Putamen (tissue), 1 donor: ENCODE data around the gene TSPAN5.

Experiments used
- DNase-seq: peaks from one replicate; pipeline ENCODE4 v3.0.0-alpha.2; 2016; ENCODE audit warnings: low spot score

Gene TSPAN5

DNA sequence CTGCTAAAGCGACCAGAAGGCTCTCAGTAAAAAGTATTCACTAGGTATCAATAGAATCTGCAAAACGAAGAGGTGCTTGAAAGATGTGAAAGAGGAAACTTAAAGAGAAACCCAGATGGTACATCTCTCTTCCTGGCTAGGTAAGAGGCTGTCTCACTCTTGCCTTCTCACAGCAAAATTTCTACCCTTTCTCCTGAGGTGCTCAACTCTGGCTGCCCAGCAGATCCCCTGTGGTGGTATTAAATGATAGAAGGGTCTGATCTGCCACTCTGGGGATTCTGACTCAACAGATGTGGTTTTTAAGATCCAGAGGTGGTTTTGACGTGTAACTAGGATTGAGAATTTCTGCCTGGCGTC is 14.9 kb upstream of the TSPAN5 start:
- no peak for DNase-seq

DNA sequence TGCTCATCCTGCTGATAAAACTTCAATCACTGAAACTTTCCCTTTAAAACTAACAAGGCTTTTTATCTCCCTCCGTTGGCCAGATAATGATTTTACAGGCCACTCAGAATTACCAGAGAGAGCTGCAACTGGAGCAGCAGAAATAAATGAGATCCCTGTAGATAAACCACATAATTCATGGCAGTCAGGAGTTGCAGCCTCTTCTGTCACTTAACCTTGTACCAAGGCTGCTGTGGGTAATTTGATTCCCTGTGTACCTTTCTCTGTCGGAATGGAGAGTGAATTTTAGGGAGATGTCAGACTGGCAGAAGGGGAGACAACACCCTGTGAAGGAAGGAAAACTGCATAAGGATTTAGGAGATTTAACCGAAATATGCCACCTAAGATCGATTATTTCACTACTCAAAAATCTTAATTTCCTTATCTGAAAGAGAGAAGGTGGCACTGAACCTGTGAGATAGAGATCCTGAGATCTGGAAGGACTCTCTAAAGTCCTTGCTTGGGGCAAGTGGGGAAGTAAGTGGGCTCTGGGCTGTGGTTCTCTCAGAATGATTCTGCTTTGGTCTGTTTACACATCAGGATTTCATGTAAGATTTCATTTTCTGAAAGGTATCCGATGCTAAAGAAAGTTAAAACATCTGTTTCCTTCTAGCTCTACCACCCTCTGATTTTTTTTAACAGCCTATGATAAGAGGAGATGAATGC is 14.3 kb upstream of the TSPAN5 start:
- DNase-seq = no peak

DNA sequence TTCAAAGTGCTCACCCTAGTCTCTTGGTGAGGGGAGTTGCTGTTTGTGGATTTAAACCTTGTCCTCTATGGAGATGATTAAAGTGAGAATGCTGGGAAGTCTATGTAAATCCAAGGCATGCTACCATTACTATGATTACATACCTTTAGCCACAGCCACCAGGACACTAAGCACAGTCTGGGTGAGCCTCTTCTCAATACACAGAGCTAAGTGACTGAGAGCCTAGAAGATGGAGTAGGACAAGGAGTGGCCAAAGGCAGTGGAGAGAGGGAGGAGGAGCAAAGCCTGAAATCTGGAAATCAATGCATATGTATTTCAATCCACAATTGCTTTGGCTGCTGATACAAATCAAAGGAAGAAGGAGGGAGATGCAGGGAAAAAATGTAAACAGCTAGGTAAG is 12.7 kb upstream of the TSPAN5 start:
- no peak for DNase-seq

DNA sequence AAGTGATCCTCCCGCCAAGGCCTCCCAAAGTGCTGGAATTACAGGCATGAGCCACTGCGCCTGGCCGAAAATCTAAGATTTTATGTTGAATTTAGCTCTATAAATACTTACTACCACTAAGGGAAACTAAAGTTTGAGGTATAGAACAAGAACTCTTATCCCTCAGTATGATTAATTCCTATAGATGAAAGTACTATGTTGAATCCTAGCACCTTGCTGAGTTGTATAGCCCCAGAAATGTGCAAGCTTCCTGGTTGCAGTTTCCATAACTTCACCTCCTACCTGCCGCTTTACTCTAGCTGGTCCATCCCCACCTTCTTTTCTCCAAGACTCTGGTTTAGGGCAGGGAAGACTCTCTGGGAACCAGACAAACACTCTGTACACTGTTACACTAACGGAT is 11.8 kb upstream of the TSPAN5 start:
- no peak for DNase-seq

DNA sequence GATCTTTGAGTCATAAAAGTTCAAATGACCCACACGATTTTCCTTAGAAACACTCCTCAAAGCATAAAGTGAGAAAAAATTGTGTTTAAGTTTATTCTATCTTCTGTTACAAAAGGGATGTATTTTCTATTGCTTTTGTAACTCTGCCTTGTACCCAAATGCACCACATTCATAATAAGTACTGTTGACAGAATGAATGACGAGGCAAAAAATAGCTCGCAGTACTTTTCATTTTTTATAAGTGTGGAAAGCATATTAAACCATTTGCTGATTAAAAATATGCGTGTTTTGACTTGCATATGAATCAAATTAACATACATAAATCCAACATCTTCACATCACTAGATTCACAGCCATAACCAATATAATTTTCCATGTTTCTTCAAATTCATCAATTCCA is 11.2 kb upstream of the TSPAN5 start:
- DNase-seq = no peak

DNA sequence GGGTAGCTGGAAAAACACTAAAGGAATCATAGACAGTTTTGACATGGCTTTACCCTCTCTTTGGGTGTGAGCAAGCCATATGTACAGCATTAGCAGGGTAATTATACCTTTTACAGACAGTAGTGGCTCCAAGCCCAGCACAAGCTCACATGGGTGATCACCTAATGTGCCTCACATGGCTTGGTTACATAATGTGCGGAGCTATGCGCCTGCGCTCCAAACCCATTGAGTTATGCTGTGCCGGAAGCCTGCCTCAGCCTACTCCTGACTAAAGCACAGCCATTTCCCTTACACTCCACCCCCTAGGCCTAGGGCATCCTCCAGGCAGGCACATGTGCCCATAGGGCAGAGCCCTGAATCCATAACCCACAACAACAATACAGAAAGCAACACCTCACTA is 6.5 kb upstream of the TSPAN5 start:
- DNase-seq = no peak

DNA sequence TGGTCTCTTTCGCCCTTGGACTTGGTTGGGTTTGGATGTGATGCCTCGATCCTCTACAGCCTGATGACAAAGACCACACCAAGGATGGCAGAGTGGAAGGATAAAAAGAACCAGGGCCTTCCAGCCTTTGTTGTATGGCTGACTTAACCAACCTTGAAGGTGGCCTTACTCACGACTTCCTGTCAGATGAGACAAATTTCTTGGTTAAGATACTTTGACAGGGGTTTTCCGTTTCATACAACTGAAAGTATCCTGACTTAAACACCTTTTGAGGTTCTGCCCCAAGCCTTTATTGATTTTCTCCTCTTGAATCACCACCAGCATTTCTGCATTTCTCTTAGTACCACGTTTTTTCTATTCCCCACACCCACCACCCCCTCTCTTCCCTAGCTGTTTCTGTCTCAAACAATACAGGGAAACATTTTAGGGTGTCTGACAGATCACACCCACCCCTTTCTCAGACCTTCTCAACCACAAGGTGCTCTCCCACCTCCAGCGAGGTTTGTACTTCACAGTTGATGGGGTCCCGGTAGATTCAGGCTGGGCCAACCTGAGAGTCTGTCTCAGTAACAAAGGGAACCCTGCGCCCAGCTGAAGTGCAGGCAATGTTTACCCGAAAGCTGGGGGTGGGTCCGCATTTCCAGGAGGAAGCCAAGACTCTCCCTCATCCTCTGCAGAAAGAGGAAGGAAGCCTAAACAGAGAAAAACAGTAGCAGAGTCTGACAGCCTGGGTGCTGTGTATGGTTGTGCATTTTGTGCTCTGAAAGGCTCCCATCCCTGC is 5.0 kb upstream of the TSPAN5 start:
- no peak for DNase-seq

DNA sequence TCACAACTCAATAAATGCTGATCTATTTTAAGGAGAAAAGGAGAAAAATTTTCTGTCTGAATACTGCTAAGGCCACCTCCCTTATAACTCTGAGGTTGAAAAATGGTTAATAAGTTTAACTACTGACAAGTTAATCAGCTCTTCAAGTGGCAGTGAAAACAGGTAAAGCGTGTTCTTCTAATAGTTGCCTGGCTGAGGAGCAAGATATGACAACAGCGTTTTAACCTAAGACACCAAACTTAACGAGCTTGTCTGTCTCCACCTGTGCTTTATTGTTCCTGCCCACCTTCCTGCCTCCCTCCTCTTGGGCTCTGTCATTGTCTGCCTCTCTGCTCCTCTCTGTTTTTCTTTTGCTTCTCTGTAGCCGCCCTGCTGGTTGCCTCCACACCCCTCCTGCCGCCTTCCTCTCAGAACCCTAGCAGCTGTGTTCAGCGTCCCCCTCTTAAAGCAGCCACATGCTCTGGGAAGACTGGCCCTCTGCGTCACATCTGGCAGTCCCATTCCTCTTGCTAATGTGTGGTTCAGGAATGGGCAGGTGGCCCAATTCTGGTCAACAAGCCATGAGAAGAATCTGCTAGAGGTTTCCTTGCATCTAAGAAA is 4.3 kb upstream of the TSPAN5 start:
- no peak for DNase-seq

DNA sequence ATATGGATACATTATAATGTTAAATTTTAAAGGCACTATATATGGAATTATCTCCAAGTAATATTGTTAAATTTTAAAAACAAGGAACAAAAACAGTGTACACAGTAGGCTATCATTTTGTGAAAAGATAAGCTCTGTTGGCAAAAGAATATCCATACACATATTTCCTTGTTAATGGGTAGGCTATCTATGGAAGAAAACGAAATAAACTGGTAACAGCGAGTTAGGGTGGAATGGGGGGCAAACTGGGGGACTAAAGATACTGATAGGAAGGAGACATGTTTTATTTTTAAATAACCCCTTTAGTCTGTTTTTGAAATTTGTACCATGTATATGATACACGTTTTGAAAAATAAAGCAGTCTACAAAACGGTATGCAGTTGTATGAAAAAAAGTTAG is 3.6 kb upstream of the TSPAN5 start:
- DNase-seq = no peak

DNA sequence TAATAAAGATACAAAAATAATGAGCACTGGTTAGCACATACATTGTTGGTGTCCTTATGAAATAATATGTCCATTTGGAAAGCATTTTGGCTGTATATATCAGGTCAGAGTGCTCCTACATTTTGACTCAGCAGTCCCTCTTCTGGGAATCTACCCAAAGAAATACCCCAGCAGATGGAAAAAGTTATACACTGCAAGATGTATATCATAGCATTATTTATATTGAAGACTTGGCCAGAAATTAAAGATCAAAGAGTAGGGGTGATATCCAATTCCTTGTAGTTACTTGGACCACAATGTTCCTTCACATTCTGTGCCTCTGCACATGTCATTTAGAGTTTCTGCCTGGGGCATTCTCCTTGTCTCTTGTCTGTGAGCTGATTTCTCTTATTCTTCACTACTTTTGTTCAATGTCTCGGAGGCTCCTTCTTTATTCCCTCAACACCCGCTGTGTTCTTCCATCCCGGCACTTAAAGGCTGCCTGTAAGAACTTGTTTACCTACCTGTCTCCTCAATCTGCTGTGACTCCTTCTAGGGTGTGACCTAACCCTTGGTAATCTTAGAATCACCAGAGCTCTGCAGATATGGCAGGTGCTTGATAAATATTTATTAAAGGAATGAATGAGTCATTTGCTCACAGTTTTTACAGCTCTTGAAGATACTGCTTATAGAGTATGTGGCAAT is 3.1 kb upstream of the TSPAN5 start:
- DNase-seq = no peak

DNA sequence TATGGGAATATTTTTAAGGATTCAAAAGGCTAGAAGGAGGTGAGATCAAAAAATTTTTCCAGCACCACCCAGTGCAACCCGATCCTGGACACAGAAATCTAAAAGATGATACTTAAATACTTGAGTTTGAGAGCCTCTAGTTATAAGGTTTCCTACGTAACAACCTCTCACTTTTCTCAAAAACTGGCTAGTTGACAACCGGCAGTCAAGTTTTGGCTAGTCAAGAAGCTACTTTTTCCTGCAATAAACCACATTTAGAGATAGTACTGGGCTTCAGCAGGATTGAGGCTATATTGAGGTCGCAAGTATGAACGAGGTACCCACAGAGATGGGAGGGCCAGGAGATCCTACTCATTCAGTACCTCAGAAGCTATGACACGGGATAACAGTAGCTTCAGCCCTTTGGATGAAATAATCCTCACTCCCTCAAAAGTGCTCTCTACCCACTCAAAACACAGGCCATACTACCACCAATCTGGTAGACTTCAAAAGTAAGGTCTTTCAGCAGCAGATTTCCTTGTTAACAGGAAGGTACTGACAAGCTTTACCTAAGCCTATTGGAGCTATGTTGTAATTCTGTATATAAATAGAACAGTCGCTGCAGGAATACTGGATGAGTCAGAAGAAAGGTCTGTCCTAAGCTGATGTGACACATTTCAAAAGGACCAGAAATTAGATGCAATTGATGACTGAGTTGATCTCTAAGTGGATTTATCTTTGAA is 1.5 kb upstream of the TSPAN5 start:
- DNase-seq = no peak

DNA sequence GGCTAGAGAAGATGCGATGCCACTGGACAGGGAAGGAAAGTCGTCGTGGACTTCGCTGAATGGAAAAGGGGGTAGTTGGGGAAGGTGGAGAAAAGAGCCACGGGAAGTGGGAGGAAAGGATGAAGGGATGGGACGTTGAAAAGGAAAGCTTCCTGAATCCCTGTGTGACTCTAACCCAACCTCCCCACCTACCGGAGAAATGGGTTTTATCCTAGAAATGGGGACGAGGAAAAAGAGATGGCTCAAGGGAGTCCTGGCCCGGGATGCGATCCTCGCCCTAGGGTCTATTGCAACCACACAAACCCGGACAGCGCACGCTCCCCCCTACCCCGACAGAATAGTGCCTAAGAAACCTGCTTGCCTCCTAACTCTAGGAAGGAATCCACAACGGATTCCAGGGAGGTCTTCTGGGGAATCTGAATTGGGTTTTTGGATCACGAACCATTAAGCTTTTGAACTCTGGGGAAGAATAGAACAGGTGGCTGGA is 738 bp upstream of the TSPAN5 start:
- no peak for DNase-seq

DNA sequence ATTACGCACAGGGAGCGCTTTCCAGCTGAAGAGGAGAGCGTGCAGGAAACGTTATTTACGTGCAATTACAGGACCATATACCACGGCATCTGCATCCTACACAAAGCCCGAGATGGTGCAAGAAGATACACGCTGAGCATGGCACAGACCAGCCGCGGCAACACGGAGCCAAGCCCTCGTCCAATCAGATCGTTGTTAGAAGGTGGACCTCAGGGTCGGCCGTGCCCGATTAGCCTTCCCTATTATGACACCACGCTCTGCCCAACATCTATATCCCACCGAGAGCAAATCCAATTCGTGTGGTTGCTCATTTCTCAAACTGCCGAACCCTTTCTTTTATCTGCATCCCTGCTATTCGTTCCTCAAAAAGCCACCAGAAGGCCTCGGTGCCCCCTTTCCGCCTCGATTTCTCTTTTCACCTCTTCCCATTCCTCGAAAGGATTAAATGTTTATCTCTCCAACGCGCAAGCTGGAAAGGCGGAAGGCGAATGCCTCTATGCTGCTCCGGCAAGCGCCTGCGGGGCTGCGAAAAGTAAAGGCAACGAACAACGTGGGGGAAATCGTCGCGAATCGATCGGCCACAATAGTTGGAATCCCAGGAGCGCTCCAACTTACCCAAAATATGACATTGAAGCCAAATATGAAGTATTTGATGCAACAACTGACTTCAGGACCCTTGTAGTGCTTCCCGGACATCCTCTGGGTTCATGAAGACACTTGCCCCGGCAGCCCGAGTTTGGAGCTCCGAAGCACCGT is 702 bp downstream of the TSPAN5 start:
- DNase-seq = peak; percentile 85

DNA sequence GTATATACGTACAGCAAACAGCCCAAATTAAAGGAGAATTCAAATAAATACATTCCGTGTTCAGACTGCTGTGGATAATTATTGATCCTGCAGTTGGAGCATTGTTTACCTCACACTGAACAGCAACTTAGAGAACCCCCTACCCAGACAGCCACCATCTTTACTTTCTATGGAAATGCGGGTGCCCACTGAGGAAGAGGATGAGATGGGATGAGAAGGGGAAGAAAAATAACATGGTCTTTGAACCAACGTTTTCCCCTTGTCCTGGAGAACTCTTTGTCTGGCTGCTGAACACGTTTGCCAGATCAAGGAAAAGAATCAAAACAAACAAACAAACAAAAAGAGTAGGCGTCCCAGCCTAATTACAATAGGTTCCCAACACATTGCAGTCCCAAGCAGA is 1.5 kb downstream of the TSPAN5 start:
- DNase-seq = no peak

DNA sequence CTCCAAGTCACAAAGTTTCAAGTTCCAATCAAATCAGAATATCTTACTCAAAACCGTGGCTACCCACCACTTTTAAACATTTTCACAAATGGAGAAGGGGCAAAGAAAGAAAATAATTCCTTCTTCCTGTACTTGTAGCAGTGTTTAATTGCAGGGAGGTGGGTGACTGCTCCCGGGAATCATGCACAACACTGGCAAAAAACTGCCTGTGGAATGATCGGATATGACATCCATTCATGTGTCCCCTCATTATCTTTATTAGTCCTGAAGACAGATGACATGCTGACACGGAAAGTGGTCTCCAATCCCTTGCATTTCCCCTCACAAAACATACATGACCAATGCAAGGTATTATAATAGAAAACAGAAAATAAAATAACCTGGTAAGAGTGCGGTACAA is 2.0 kb downstream of the TSPAN5 start:
- DNase-seq = no peak

DNA sequence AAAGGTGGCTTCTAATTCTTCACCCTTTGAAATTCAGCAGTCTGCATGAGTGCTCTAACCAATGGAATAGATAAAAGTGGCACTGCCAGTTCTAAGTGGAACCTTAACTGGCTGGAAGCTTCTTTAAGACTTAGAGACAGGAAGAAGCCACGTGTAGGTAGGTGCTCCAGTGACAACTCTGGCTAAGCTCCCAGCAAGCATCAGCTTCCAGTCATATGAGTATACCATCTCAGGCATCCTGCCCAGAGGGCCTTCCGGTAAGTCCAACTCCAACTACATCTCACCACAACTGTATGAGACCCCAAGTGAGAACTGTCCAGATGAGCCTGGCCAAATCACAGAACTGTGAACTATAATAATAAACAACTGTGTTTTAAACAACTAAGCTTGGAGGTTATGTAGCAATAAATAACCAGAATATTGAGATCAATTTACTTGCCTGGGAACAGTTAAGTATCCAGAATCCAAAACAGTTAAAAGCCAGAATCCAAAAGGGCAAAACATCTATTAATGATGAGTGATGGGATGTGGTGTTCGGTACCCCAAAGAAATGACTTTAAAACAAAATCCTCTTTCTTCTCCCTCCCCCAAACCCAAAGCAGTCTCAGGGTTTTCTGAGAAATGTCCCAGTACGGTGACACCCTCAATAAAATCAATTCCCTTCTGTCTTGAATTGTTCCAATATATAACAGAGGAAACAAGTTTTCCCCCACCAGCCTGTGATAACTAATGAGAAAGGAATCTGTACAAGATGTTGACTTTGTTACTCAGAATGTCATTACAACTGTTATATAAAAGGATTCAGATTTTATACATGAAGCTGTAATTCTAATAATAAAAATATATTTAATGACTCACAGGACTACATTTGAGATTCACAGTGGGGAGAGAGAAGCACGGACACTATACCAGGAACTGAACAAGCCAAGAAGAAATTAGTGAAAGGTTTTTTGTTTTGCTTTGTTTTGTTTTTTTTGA is 4.2 kb downstream of the TSPAN5 start:
- DNase-seq = no peak

DNA sequence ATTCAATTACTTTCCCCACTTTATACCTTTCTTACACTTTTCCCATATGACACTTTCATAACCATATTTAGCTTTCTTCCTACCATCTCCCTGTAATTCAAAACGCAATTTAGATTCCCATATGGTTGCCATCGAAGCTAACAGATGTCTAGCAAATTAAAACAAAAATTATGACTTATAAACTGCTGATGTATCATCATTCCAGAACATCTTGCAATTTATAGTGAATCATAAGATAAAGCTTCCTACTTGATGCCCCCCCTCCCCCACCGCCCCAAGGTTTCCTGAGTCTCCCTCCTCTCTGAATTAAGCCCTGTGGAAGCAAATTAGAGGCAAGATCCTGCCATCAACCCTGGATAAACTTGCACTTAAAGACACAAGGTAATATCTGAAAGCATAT is 5.4 kb downstream of the TSPAN5 start:
- no peak for DNase-seq

DNA sequence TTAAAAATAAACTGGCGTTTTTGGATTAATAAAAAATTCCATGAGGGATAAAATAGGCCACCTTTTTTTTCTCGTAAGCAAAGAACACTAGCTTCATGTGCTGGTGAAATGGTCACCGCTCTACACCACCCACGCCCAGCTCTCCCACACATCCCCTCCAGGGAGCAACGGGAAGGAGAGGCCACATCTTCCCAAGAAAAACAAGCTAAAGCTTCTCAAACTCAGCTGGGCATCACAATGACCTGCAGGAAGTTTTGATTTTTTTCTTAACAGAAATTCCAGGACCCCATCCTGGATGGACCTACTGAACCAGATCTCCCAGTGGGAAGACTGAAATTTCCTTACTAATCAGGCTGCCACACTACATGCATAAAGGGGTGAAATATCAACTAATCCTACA is 9.8 kb downstream of the TSPAN5 start:
- no peak for DNase-seq

DNA sequence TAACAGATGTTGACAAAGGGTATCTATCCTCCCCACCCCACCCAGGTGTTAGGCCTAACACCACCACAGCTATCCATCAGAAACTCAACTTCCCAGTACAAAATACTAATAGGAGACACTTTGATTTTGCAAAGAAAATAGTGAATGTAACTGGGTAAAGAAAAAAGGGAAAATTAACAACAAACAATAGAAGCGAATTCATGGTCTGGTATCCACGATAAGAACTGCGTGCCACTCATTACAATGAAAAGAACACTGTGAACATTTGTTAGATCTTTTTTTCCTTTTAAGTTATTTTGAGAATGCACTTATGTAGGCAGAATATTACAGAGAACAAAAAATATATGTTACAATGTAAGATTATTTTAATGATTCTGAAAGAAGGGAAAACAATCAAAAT is 12.0 kb downstream of the TSPAN5 start:
- no peak for DNase-seq

DNA sequence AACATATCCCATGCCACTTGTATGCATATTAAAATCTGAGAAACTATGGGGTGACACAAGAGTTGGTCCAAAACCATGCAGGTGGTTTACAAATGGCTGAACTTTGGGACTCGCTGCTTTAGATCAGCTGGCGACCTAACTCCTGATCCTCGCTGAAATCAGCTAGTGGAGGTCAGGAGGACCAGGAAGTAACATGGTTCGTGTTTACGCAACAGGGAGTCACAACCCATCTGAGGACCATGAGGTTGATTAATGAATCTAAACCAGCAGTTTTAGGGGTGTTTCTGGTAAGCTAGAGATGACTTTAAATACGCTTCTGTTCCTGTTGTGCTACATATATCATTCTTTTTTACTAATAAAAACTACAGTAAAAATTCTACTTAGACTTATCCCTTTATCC is 12.9 kb downstream of the TSPAN5 start:
- no peak for DNase-seq
